ENCODE measurements around the gene SBSN.

DNA sequence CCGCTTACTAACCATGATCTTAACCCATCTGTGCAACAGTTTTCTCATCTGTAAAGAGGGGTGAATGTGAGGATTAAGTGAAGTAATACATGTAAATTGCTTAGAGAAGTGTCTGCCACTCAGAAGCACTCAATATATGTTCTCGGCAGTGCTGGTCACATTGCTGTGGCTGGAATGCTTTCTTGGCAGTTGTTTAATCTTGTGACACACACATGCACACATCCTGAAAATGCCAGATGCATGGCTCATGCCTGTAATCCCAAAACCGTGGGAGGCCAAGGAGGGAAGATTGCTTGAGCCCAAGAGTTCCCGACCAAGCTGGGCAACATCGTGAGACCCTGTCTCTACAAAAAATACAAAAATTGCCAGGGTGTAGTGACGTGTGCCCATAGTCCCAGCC, 9.8 kb downstream of the SBSN start:
- TF ChIP-seq RAD21 (IDR thresholded peaks at IDR 0.05) = no peak
- TF ChIP-seq, protein P1, sequence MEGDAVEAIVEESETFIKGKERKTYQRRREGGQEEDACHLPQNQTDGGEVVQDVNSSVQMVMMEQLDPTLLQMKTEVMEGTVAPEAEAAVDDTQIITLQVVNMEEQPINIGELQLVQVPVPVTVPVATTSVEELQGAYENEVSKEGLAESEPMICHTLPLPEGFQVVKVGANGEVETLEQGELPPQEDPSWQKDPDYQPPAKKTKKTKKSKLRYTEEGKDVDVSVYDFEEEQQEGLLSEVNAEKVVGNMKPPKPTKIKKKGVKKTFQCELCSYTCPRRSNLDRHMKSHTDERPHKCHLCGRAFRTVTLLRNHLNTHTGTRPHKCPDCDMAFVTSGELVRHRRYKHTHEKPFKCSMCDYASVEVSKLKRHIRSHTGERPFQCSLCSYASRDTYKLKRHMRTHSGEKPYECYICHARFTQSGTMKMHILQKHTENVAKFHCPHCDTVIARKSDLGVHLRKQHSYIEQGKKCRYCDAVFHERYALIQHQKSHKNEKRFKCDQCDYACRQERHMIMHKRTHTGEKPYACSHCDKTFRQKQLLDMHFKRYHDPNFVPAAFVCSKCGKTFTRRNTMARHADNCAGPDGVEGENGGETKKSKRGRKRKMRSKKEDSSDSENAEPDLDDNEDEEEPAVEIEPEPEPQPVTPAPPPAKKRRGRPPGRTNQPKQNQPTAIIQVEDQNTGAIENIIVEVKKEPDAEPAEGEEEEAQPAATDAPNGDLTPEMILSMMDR (IDR thresholded peaks at IDR 0.05; ENCODE audit: low read depth, low read length, missing input control) = no peak
- TF ChIP-seq YY1 (IDR thresholded peaks at IDR 0.05) = no peak
- no peak for TF ChIP-seq SP1 (IDR thresholded peaks at IDR 0.05)
- TF ChIP-seq, protein P2, sequence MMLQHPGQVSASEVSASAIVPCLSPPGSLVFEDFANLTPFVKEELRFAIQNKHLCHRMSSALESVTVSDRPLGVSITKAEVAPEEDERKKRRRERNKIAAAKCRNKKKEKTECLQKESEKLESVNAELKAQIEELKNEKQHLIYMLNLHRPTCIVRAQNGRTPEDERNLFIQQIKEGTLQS (IDR thresholded peaks at IDR 0.05) = no peak
- no peak for TF ChIP-seq TAF1 (conservative IDR thresholded peaks at IDR 0.05)
- TF ChIP-seq JUND (IDR thresholded peaks at IDR 0.05) = no peak
- TF ChIP-seq, protein P3, sequence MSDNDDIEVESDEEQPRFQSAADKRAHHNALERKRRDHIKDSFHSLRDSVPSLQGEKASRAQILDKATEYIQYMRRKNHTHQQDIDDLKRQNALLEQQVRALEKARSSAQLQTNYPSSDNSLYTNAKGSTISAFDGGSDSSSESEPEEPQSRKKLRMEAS (IDR thresholded peaks at IDR 0.05) = no peak
- TF ChIP-seq, protein P4, sequence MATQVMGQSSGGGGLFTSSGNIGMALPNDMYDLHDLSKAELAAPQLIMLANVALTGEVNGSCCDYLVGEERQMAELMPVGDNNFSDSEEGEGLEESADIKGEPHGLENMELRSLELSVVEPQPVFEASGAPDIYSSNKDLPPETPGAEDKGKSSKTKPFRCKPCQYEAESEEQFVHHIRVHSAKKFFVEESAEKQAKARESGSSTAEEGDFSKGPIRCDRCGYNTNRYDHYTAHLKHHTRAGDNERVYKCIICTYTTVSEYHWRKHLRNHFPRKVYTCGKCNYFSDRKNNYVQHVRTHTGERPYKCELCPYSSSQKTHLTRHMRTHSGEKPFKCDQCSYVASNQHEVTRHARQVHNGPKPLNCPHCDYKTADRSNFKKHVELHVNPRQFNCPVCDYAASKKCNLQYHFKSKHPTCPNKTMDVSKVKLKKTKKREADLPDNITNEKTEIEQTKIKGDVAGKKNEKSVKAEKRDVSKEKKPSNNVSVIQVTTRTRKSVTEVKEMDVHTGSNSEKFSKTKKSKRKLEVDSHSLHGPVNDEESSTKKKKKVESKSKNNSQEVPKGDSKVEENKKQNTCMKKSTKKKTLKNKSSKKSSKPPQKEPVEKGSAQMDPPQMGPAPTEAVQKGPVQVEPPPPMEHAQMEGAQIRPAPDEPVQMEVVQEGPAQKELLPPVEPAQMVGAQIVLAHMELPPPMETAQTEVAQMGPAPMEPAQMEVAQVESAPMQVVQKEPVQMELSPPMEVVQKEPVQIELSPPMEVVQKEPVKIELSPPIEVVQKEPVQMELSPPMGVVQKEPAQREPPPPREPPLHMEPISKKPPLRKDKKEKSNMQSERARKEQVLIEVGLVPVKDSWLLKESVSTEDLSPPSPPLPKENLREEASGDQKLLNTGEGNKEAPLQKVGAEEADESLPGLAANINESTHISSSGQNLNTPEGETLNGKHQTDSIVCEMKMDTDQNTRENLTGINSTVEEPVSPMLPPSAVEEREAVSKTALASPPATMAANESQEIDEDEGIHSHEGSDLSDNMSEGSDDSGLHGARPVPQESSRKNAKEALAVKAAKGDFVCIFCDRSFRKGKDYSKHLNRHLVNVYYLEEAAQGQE (IDR thresholded peaks at IDR 0.05) = no peak
- no peak for TF ChIP-seq FOXA1 (IDR thresholded peaks at IDR 0.05)
- no peak for TF ChIP-seq RXRA (IDR thresholded peaks at IDR 0.05)
